SU-DHL-6 (cell line): ENCODE results near the gene PSMB9.

ENCODE experiments used
- H2AFZ ChIP-seq: fragments of 200-600 bp; sonication (generic); 2 replicates; pipeline ENCODE4 v1.6.1; 2014; ENCODE audit warnings: low read depth, mild to moderate bottlenecking, moderate library complexity, mixed read lengths, antibody characterized with exemption, low read length; ENCODE audit not compliant: severe bottlenecking
- H3F3A ChIP-seq: fragments of 200-600 bp; shearing (Covaris generic); 2 replicates; pipeline ENCODE4 v1.6.0; 2016; ENCODE audit warnings: antibody characterized with exemption, mild to moderate bottlenecking; ENCODE audit not compliant: insufficient read depth
- H3K27ac ChIP-seq: fragments of 200-600 bp; sonication (generic); 2 replicates; pipeline ENCODE4 v1.5.1; 2016; ENCODE audit warnings: low read depth, mild to moderate bottlenecking, low read length, moderate library complexity, mixed read lengths
- H3K27me3 ChIP-seq: fragments of 200-600 bp; sonication (generic), shearing (Covaris generic); 2 replicates; pipeline ENCODE4 v1.6.0; 2014; ENCODE audit warnings: mild to moderate bottlenecking, low read length
- H3K36me3 ChIP-seq: fragments of 200-600 bp; sonication (generic); 2 replicates; pipeline ENCODE4 v1.6.1; 2014; ENCODE audit warnings: mild to moderate bottlenecking, low read length, mixed read lengths
- H3K4me2 ChIP-seq: fragments of 300-600, 200-600 bp; shearing (Covaris generic), sonication (generic); 2 replicates; pipeline ENCODE4 v1.6.0; 2014; ENCODE audit warnings: low read length, low read depth, mild to moderate bottlenecking; ENCODE audit not compliant: poor library complexity, severe bottlenecking
- H3K4me3 ChIP-seq: fragments of 200-600 bp; sonication (generic); 2 replicates; pipeline ENCODE4 v1.5.1; 2014; ENCODE audit warnings: antibody characterized with exemption, low read length, mild to moderate bottlenecking, mixed read lengths; ENCODE audit not compliant: insufficient read depth, poor library complexity, severe bottlenecking
- H3K79me2 ChIP-seq: fragments of 200-600 bp; sonication (generic); 2 replicates; pipeline ENCODE4 v1.6.1; 2014; ENCODE audit warnings: mild to moderate bottlenecking, low read length, moderate library complexity; ENCODE audit not compliant: insufficient read depth
- H3K9ac ChIP-seq: fragments of 200-600 bp; sonication (generic); 2 replicates; pipeline ENCODE4 v1.7.0; 2014; ENCODE audit warnings: mild to moderate bottlenecking, low read length
- H3K9me2 ChIP-seq: fragments of 200-600 bp; sonication (generic); replicated peaks from 2 replicates; pipeline ENCODE4 v1.6.1; 2014; ENCODE audit warnings: low read length; ENCODE audit not compliant: insufficient read depth
- H3K9me3 ChIP-seq: fragments of 200-600 bp; sonication (generic); 2 replicates; pipeline ENCODE4 v1.6.1; 2014; ENCODE audit warnings: low read length, mixed read lengths; ENCODE audit not compliant: insufficient read depth
- H4K20me1 ChIP-seq: fragments of 200-600 bp; sonication (generic); 2 replicates; pipeline ENCODE4 v1.6.1; 2014; ENCODE audit warnings: low read depth, mild to moderate bottlenecking, antibody characterized with exemption, low read length, moderate library complexity, mixed read lengths
- CTCF ChIP-seq: fragments of 200-600 bp; sonication (generic); IDR thresholded peaks from one replicate; pipeline ENCODE4 v1.5.1; 2017; ENCODE audit warnings: antibody characterized with exemption, mild to moderate bottlenecking, low read length, moderate library complexity; ENCODE audit not compliant: insufficient read depth, poor library complexity, severe bottlenecking
- EZH2phosphoT487 ChIP-seq: fragments of 200-600 bp; sonication (generic), shearing (Covaris generic); conservative IDR thresholded peaks from 2 replicates; pipeline ENCODE4 v1.6.1; 2018; ENCODE audit warnings: mild to moderate bottlenecking, antibody characterized with exemption, low read length, moderate library complexity, mixed read lengths

Gene PSMB9

GRCh38 chr6:32847795-32848194 is 6.2 kb upstream of the PSMB9 start:
- H3K4me3 ChIP-seq = no peak overlapping the region
- peaks cover 24% of the 10 kb centered on the region for H3F3A ChIP-seq
- no peaks in the 10 kb centered on the region for H3K27me3 ChIP-seq
- H3K36me3 ChIP-seq = no peaks in the 10 kb centered on the region
- no peaks in the 10 kb centered on the region for H3K79me2 ChIP-seq
- H3K4me2 ChIP-seq = no peak overlapping the region
- no peaks in the 10 kb centered on the region for H3K9me3 ChIP-seq
- no peak for TF ChIP-seq EZH2phosphoT487
- no peak for TF ChIP-seq CTCF
- H3K9me2 ChIP-seq = no peaks in the 10 kb centered on the region
- no peaks in the 10 kb centered on the region for H4K20me1 ChIP-seq
- no peak overlapping the region for H3K27ac ChIP-seq
- H2AFZ ChIP-seq = no peak overlapping the region
- H3K9ac ChIP-seq = no peak overlapping the region

- TF ChIP-seq EZH2phosphoT487 (no peak), CTCF (no peak)
- Histone ChIP-seq H3K79me2 (no peaks in the 10 kb centered on the region), H3K9me2 (no peaks in the 10 kb centered on the region), H3K27me3 (no peaks in the 10 kb centered on the region), H3K36me3 (no peaks in the 10 kb centered on the region), H3K27ac (no peak overlapping the region), H2AFZ (no peak overlapping the region), H3K9me3 (no peaks in the 10 kb centered on the region), H3K4me3 (no peak overlapping the region), H3F3A (peaks cover 19% of the 10 kb centered on the region), H3K4me2 (no peak overlapping the region), H4K20me1 (no peaks in the 10 kb centered on the region), H3K9ac (no peak overlapping the region)
Observed at GRCh38 chr6:32849126-32849525, 4.9 kb upstream of the PSMB9 start.

GRCh38 chr6:32851025-32851424 is 3.0 kb upstream of the PSMB9 start:
- TF ChIP-seq CTCF = no peak
- no peak for TF ChIP-seq EZH2phosphoT487
- H3K9me3 ChIP-seq = no peaks in the 10 kb centered on the region
- H4K20me1 ChIP-seq = no peaks in the 10 kb centered on the region
- no peak overlapping the region for H3K27ac ChIP-seq
- no peaks in the 10 kb centered on the region for H3K27me3 ChIP-seq
- no peak overlapping the region for H2AFZ ChIP-seq
- H3K4me3 ChIP-seq = no peak overlapping the region
- no peaks in the 10 kb centered on the region for H3K9me2 ChIP-seq
- H3K4me2 ChIP-seq = no peak overlapping the region
- no peaks in the 10 kb centered on the region for H3K79me2 ChIP-seq
- no peaks in the 10 kb centered on the region for H3K36me3 ChIP-seq
- peaks cover 7% of the 10 kb centered on the region for H3F3A ChIP-seq
- H3K9ac ChIP-seq = no peak overlapping the region
